ENCODE results near the gene OPCML.

DNA sequence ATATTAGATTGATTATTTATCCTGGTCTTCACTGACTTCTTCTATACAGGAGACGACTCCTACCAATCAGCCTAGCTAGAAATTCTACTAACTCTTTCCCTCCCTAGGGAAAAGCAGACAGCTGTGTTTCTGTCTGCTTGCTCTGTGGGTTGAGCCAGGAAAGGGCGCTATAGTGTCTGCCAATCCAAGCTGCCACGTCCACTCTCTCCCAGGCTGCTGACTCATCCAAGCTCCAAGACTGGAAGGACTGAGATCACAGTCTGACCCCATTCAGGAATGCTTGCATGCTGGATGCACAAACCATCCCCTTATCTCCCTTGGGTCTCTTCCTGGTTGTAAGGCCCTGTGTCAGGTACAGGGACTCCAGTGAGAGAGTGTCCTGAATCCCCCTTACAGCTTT is 955.6 kb downstream of the OPCML start:
- TF ChIP-seq, protein P1, sequence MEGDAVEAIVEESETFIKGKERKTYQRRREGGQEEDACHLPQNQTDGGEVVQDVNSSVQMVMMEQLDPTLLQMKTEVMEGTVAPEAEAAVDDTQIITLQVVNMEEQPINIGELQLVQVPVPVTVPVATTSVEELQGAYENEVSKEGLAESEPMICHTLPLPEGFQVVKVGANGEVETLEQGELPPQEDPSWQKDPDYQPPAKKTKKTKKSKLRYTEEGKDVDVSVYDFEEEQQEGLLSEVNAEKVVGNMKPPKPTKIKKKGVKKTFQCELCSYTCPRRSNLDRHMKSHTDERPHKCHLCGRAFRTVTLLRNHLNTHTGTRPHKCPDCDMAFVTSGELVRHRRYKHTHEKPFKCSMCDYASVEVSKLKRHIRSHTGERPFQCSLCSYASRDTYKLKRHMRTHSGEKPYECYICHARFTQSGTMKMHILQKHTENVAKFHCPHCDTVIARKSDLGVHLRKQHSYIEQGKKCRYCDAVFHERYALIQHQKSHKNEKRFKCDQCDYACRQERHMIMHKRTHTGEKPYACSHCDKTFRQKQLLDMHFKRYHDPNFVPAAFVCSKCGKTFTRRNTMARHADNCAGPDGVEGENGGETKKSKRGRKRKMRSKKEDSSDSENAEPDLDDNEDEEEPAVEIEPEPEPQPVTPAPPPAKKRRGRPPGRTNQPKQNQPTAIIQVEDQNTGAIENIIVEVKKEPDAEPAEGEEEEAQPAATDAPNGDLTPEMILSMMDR (IDR thresholded peaks at IDR 0.05): no peak
- no peak for TF ChIP-seq POLR2AphosphoS5 (IDR thresholded peaks at IDR 0.05; ENCODE audit: insufficient read depth in 1 of 2, low read depth in 1 of 2)

All from vagina (tissue), 2 donors.